Breast epithelium (tissue), 4 donors: Measurements from ENCODE around the gene SIRPA. TPM values are rescaled to one million over a fixed set of nuclear protein-coding genes. Genes with fewer than 3 reads are reported as not detected.

Experiments
- DNase-seq, 2 donors: peaks; one replicate each; pipeline ENCODE4 v3.0.0-alpha.2; 2019; ENCODE audit warnings: low spot score in 2 of 2
- H3K27ac ChIP-seq, 2 donors: fragments of 200-600 bp; sonication (generic) in 1 of 2; one replicate each; pipeline ENCODE4 v1.5.1; 2016 to 2019; ENCODE audit warnings: mild to moderate bottlenecking in 1 of 2
- H3K27me3 ChIP-seq, 2 donors: fragments of 200-600 bp; sonication (generic) in 1 of 2; one replicate each; pipeline versions ENCODE4 v1.5.1 to v1.6.0; 2017 to 2019; ENCODE audit warnings: control low read depth in 1 of 2, mild to moderate bottlenecking in 1 of 2
- H3K36me3 ChIP-seq: fragments of 200-600 bp; one replicate; pipeline ENCODE4 v1.5.1; 2019
- H3K4me1 ChIP-seq, 2 donors: fragments of 200-600 bp; sonication (generic); one replicate each; pipeline ENCODE4 v1.5.1; 2016 to 2019; ENCODE audit warnings: control low read depth in 1 of 2
- H3K4me3 ChIP-seq, 3 donors: fragments of 200-600 bp; sonication (generic); 1 replicate in 2 of 3; 2 replicates in 1 of 3; pipeline ENCODE4 v1.5.1; 2016 to 2019; ENCODE audit warnings: mild to moderate bottlenecking in 3 of 3, moderate library complexity in 2 of 3
- H3K9me3 ChIP-seq, 2 donors: fragments of 200-600 bp; sonication (generic) in 1 of 2; one replicate each; pipeline ENCODE4 v1.5.1; 2016 to 2019; ENCODE audit warnings: control low read depth in 1 of 2
- POLR2A ChIP-seq: fragments of 450-650 bp; IDR thresholded peaks from one replicate; pipeline ENCODE4 v1.6.1; 2016; ENCODE audit warnings: antibody characterized with exemption, mild to moderate bottlenecking, moderate library complexity
- POLR2AphosphoS5 ChIP-seq, 3 donors: sonication (generic); formaldehyde crosslinking; IDR thresholded peaks; one replicate each; pipeline ENCODE4 v1.6.1; 2017; ENCODE audit warnings: antibody characterized with exemption in 3 of 3
- intact Hi-C: fragments of 100-400 bp; cut with DNase I; formaldehyde crosslinking; loops from one replicate; pipeline ENCODE4 v1.15.1; 2023; ENCODE audit warnings: low total_unique reads
- total RNA-seq, 3 donors: library from RNA; depleted of rRNA; stranded (reverse); fragments of >200 nt; gene quantifications; one replicate each; pipeline ENCODE4 v1.1.0, GENCODE V29; 2016
- TF ChIP-seq, protein P1 (sequence below), 3 donors: fragments of 450-650 bp; IDR thresholded peaks; one replicate each; pipeline ENCODE4 v1.5.1; 2016 to 2017; ENCODE audit warnings: antibody characterized with exemption in 3 of 3, mild to moderate bottlenecking in 3 of 3, moderate library complexity in 3 of 3

The SIRPA gene
- total RNA-seq, 3 donors from 2014 or later: 42.3 to 64.6 (median 53.9) TPM

DNA sequence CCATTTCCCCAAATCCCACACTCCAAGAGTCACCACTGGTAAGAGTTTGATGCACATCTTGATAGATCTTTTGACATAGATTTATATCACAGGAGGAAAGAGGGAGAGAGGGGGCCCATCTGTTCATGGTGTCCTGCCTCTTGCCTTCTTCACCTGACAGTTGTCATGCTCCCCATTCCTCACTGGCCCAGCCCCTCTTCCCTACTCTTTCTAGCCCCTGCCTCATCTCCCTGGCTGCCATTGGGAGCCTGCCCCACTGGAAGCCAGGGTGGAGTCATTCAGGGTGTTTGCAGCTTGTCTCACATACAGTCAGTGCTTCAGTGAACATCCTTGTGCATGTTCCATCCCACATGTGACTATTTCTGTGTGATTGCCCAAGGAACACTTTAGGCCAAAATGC is 27.6 kb downstream of the SIRPA start:
- no peak overlapping the region for H3K4me3 ChIP-seq
- DNase-seq: no peak
- TF ChIP-seq, protein P1, sequence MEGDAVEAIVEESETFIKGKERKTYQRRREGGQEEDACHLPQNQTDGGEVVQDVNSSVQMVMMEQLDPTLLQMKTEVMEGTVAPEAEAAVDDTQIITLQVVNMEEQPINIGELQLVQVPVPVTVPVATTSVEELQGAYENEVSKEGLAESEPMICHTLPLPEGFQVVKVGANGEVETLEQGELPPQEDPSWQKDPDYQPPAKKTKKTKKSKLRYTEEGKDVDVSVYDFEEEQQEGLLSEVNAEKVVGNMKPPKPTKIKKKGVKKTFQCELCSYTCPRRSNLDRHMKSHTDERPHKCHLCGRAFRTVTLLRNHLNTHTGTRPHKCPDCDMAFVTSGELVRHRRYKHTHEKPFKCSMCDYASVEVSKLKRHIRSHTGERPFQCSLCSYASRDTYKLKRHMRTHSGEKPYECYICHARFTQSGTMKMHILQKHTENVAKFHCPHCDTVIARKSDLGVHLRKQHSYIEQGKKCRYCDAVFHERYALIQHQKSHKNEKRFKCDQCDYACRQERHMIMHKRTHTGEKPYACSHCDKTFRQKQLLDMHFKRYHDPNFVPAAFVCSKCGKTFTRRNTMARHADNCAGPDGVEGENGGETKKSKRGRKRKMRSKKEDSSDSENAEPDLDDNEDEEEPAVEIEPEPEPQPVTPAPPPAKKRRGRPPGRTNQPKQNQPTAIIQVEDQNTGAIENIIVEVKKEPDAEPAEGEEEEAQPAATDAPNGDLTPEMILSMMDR (IDR thresholded peaks at IDR 0.05): no peak
- TF ChIP-seq POLR2A (no peak), POLR2AphosphoS5 (IDR thresholded peaks at IDR 0.05) (no peak)
- H3K36me3 ChIP-seq: peaks cover 6% of the 10 kb centered on the region
- no peaks in the 10 kb centered on the region for H3K27me3 ChIP-seq
- H3K4me1 ChIP-seq: no peaks in the 10 kb centered on the region
- H3K27ac ChIP-seq: no peak overlapping the region
- H3K9me3 ChIP-seq: no peaks in the 10 kb centered on the region
- intact Hi-C loops: no loop called here

DNA sequence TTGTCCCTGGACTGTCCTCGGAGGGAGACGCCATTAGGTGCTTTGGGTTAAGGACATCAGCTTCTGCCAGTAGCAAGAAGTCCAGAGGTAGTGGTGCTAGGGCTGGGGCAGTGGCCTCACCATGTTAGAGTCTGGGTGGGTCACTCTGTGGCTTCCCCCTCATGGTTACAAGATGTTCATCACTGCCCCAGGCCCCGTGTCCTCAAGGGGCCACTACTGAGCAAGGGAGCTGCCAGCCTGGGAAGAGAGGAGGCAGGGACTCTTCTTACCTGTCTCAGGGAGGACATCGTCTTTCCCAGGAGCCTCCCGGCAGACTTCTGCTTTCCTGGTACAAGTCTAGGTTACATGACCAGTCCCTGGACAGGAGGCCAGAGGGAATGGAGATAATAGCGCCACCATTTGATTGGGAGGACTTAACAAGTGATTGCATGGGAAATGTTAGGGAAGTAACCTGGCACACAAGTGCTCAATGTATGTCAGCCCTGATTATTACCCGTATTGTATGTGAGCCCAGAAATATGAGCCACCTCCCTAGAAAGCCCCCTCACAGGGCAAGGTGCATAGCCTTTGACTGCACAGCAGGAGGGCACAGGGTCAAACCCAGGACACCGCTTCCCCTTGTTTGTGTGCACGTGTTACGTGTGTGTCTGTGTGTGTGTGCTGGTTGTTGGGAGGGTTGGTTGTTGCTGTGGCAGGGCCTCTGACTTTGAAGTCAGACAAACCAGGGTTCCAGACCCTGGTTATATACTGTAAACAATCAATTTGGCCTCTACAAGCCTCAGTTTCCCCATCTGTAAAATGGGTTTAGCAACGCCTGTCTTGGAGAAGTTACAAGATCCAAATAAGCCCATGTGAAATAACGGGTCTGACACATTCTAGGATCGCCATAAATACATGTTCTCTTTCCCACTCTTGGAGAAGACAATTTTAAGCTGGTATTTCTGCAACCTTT is 30.0 kb downstream of the SIRPA start:
- Histone ChIP-seq H3K36me3 (peaks cover 6% of the 10 kb centered on the region), H3K27ac (no peak overlapping the region), H3K4me3 (no peak overlapping the region), H3K4me1 (no peaks in the 10 kb centered on the region), H3K27me3 (no peaks in the 10 kb centered on the region), H3K9me3 (no peaks in the 10 kb centered on the region)
- TF ChIP-seq, protein P1 (IDR thresholded peaks at IDR 0.05): no peak
- TF ChIP-seq POLR2AphosphoS5 (IDR thresholded peaks at IDR 0.05) (no peak), POLR2A (no peak)
- intact Hi-C loops: no loop called here
- DNase-seq: no peak

DNA sequence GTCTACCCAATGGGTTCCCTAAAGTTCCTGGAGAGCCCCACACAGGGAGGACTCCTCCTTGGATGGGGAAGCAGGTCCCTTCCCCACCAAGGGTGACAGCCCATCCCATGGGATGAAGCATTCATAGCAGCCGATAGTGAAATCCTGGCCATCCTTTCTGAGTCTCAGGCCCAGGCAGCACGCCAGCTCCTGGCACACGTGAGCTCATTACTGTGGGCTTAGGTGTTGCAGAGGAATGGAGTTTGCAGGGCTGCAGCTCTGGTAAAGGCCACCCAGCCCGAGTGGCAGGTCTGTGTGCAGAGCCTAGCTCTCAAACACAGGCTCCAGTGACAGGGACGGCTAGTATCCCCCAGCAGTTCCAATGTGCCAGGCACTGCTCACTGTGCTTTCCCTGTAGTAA is 31.0 kb downstream of the SIRPA start:
- Histone ChIP-seq H3K4me3 (no peak overlapping the region), H3K36me3 (peaks cover 6% of the 10 kb centered on the region), H3K9me3 (no peaks in the 10 kb centered on the region), H3K27me3 (no peaks in the 10 kb centered on the region), H3K4me1 (no peaks in the 10 kb centered on the region), H3K27ac (no peak overlapping the region)
- intact Hi-C loops: no loop called here
- no peak for DNase-seq
- no peak for TF ChIP-seq POLR2A
- no peak for TF ChIP-seq POLR2AphosphoS5 (IDR thresholded peaks at IDR 0.05)
- TF ChIP-seq, protein P1 (IDR thresholded peaks at IDR 0.05): no peak

DNA sequence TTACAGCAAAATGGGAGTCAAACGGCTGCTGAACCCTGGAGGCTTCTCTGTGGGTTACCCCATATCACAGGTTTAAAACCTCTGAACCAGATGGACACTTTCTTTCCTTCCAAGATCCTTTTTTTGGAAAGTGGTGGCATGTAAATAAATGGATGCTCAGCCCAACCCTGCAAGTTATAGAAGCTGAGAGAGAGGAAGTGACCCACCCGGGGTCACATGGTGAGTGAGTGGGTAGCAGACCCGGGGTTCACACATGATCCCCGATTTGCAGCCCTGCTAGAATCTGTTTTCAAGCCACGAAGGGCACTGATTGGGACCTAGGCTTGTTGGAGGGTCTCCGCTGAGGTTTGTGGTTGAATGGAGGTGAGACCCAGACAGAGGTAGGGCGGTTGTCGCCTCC is 32.0 kb downstream of the SIRPA start:
- Histone ChIP-seq H3K4me1 (no peaks in the 10 kb centered on the region), H3K4me3 (no peak overlapping the region), H3K9me3 (no peaks in the 10 kb centered on the region), H3K27ac (no peak overlapping the region), H3K36me3 (peaks cover 6% of the 10 kb centered on the region), H3K27me3 (no peaks in the 10 kb centered on the region)
- TF ChIP-seq POLR2A (no peak), POLR2AphosphoS5 (IDR thresholded peaks at IDR 0.05) (no peak)
- TF ChIP-seq, protein P1 (IDR thresholded peaks at IDR 0.05): no peak
- DNase-seq: no peak
- intact Hi-C loops: no loop called here

DNA sequence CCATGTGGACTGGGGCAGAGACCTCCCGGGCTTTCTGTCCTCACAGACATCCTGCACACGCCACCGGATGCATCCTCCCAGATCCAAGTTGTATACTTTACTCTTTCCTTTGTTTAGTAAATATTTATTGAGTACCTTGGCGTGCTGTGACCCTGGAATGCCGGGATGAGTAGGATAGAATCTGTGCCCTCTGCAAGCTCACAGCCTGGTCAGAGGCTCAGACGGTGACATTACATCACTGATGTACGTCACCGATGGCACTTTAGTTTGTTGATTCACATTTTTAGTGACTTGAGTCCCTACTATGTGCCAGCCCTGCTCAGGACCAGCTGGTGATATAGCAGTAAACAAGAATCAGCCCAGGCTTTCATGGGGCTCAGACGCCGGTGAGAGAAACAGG is 32.9 kb downstream of the SIRPA start:
- H3K4me3 ChIP-seq: no peak overlapping the region
- H3K4me1 ChIP-seq: no peaks in the 10 kb centered on the region
- H3K9me3 ChIP-seq: no peaks in the 10 kb centered on the region
- H3K27me3 ChIP-seq: no peaks in the 10 kb centered on the region
- TF ChIP-seq POLR2AphosphoS5 (IDR thresholded peaks at IDR 0.05): no peak
- no peak for TF ChIP-seq POLR2A
- TF ChIP-seq, protein P1 (IDR thresholded peaks at IDR 0.05): no peak
- intact Hi-C loops: no loop called here
- peaks cover 2% of the 10 kb centered on the region for H3K36me3 ChIP-seq
- H3K27ac ChIP-seq: no peak overlapping the region
- DNase-seq: no peak
